GM19238 (cell line): ENCODE data around the gene PRKD1.
"Not testable (repeated sequence)": the region's sequence is repeated elsewhere in the genome, so short reads cannot be mapped to it uniquely, and the experiment has no call there.

Experiments
- DNase-seq: peaks from one replicate; pipeline ENCODE4 v3.0.0; 2011; ENCODE audit warnings: low spot score; ENCODE audit not compliant: insufficient read length

The PRKD1 gene

GRCh38 chr14:29839691-29840090, 88.0 kb downstream of the PRKD1 start:
- DNase-seq, result not testable (repeated sequence)

DNA sequence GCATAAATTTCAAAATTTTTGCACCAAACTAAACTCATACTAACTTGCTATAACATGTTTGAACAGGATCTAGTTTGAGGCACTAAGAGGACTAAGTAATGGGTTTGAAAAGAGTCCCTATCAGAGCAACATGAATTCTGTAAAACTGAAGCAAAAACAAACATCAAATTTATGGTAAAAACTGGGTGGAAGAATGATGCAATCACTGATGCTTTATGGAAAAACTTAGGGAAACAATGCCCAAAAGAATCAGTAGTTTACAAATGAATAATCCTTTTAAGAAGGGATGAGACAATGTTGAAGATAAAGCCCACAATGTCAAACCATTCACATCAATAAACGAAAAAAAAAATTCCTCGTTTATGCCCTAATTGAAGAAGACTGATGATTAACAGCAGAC, 88.9 kb downstream of the PRKD1 start:
- DNase-seq, result no peak

DNA sequence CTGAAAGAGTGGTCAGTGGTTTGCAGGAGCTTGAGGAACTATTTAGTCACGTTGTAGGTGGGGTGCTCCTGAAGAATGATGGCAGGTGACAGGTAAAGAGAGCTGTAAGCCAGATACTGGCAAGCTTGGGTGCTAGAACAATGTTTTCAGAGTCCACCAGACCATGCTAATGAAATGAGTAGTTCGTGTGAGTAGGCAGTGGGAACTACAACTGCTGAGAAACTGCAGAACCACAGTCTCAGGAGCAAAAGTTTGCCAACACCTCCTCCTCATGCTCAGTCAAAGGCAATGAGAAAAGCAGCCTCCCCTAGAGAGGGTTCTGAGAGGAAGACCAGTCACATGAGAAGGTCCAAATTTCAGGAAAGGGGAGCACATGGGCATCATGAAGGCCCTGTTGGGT, 91.3 kb downstream of the PRKD1 start:
- no peak for DNase-seq

DNA sequence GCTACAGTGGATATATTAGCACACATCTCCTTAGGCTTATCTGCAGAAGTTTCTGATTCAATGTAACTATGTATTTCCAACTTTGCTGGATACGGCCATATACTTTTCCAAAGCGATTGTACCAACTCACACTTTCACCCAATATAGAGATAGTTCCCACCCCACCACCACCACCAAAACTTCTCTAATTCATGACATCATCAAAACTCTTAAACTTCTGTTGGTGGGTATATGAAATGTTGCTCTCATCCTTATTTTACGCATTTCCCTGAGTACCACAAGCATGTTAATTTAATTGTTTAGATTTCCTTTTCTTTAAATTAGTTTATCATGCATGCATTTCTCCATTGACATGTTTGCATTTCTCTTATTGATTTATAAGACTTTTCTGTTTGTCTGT, 95.6 kb downstream of the PRKD1 start:
- no peak for DNase-seq

GRCh38 chr14:29829851-29830250, 97.8 kb downstream of the PRKD1 start:
- DNase-seq, result no peak

GRCh38 chr14:29823816-29824215, 103.8 kb downstream of the PRKD1 start:
- no peak for DNase-seq

DNA sequence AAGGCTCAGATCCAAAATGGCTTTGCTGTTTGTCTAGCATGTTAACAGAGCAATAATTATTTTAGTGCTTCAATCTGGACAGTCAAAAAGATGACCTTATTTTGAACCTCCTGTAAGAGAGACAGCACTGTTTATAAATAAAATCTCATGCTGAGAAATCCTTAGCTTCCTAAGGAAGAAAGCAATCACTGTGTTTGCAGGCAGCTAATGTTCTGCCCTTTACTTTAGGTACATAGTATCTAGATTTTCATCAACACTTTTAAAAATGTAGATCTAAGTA, 105.3 kb downstream of the PRKD1 start:
- no peak for DNase-seq

- no peak for DNase-seq
Observed at GRCh38 chr14:29821661-29822429, 105.8 kb downstream of the PRKD1 start.

GRCh38 chr14:29821242-29821641, 106.4 kb downstream of the PRKD1 start:
- DNase-seq, result no peak

DNA sequence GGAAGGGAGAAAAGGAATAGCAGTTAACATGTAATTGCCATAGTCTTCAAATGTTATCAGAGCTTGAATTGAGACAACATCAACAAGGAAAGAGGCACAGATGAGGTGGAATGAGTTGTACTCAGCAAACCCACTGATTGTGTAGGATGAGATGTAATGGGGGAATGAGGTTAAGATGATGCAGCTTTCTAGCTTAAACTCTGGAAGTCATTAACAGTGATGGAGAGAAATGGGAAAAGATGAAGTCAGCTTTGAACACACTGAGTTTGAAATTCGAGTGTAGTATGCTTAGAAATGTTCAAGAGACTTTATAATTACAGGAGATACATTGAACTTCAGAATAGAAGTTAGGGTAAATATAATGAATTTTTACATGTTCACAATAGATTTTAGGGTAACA, 106.9 kb downstream of the PRKD1 start:
- no peak for DNase-seq

GRCh38 chr14:29817767-29818405, 109.8 kb downstream of the PRKD1 start:
- DNase-seq, result no peak

DNA sequence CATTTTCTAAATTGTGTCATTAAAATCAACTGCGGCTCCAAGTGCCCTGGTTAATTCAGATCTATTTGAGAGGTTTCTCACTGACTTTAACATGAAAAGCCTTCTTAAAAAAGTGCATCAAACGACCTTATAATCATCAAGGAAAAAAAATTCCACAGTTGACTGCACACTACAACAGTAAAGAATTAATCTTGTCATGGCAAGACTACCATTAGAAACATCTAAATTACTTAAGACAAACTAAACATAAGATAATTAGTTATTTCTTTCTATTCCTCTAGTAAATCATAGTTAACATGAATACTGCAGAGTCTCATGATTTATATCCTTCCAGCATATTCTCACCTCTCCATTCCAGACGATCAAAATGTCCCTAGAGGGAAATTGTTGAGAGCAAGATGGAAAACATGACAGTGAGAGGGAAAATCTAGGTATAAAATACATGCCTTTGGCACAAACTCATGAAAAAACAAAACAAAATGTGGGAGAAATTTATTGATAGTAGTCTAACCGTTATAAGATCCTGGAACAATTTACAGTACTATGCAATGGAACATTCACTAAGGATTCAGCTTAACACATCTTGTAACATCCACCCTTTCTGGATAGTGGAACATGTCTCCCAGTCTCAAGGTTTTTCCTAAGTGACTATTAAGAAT, 112.5 kb downstream of the PRKD1 start:
- no peak for DNase-seq

GRCh38 chr14:29814156-29815015, 113.3 kb downstream of the PRKD1 start:
- no peak for DNase-seq

- no peak for DNase-seq
Observed at GRCh38 chr14:29810682-29811081, 117.0 kb downstream of the PRKD1 start.

GRCh38 chr14:29810064-29810463, 117.6 kb downstream of the PRKD1 start:
- no peak for DNase-seq

GRCh38 chr14:29806124-29806517, 121.5 kb downstream of the PRKD1 start:
- DNase-seq, result no peak

DNA sequence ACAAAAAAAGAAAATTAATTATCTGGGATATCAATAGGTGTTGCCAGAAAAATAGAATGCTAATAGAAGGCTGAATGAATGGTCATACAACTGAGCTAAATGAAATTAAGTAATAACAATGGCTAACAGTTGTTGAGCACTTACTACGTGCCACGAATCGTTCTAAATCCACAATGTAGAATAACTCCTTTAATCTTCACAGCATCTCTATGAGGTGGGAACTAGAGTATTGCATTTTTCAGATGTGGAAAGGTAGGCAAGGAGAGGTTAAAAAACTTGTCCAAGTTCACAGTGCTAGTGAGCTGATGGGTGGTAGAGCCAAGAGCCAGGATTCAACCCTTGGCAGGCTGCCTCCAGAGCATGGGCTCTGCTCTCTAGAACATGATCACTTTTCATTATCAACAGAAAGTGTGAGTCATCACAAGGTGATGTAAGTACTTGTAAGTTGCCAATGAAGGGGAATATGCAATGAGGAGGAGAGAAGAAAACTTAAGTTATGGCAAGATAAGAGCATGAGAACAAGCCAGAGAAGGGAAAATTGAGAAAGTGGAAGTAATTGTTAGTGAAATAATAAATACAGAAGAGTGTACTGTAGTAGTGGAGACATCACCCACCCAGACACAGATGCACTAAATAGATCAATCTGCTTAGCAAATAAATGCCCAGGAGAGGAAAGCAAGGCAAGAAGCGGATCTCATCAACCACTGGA, 122.1 kb downstream of the PRKD1 start:
- DNase-seq, result no peak

GRCh38 chr14:29804481-29805266, 123.0 kb downstream of the PRKD1 start:
- DNase-seq, result no peak

DNA sequence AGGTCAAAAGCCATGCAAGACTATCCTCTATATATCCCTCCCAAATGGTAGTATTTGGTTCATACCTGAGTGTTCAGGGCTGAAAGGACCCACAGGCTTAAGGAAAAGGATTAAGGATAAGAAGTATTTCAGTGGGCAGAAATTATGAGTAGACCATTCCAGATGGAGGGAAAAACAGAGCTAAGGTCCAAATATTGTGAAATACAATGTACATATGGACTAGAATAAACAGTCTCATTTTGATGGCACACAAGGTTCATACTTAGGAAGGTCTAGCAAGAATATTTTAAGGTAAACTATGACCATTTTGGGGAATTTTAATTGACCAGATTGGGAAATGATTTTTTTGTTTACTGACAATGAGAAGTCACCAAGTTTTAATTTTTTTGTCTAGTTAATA, 124.6 kb downstream of the PRKD1 start:
- no peak for DNase-seq

GRCh38 chr14:29802211-29802610, 125.4 kb downstream of the PRKD1 start:
- no peak for DNase-seq

DNA sequence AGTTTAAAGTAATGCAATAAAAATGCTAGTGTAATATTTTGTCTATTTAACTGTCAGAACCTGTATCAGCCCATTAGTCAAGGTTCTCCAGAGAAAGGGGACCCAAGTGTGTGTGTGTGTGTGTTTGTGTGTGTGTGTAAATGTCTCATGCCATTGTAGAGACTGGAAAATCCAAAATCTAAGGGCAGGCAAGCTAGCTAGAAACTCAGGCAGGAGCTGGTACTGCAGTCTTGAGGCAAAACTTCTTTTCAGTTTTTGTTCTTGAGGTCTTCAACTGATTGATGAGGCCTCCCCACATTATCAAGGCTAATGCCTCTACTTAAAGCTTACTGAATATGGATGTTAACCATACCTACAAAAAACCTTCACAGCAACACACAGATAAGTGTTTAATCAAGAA, 126.7 kb downstream of the PRKD1 start:
- DNase-seq, result no peak
